22Rv1 (cell line): ENCODE measurements around the gene OSM.

ENCODE experiments used
- H3K27ac ChIP-seq: fragments of 450-650 bp; 2 replicates; pipeline ENCODE4 v1.5.1; 2017
- ZFX ChIP-seq: fragments of 450-650 bp; IDR thresholded peaks from 2 replicates; pipeline ENCODE4 v1.6.1; 2017; ENCODE audit warnings: antibody characterized with exemption, borderline replicate concordance
- TF ChIP-seq, protein P1 (sequence below): fragments of 450-650 bp; IDR thresholded peaks from 2 replicates; pipeline ENCODE4 v1.5.1; 2017; ENCODE audit warnings: mild to moderate bottlenecking

Gene OSM

GRCh38 chr22:30241576-30242371 is 24.9 kb downstream of the OSM start:
- no peak for TF ChIP-seq ZFX
- TF ChIP-seq, protein P1, sequence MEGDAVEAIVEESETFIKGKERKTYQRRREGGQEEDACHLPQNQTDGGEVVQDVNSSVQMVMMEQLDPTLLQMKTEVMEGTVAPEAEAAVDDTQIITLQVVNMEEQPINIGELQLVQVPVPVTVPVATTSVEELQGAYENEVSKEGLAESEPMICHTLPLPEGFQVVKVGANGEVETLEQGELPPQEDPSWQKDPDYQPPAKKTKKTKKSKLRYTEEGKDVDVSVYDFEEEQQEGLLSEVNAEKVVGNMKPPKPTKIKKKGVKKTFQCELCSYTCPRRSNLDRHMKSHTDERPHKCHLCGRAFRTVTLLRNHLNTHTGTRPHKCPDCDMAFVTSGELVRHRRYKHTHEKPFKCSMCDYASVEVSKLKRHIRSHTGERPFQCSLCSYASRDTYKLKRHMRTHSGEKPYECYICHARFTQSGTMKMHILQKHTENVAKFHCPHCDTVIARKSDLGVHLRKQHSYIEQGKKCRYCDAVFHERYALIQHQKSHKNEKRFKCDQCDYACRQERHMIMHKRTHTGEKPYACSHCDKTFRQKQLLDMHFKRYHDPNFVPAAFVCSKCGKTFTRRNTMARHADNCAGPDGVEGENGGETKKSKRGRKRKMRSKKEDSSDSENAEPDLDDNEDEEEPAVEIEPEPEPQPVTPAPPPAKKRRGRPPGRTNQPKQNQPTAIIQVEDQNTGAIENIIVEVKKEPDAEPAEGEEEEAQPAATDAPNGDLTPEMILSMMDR, result no peak
- no peak overlapping the region for H3K27ac ChIP-seq

GRCh38 chr22:30240541-30241417 is 25.9 kb downstream of the OSM start:
- no peak overlapping the region for H3K27ac ChIP-seq
- TF ChIP-seq, protein P1, result no peak

DNA sequence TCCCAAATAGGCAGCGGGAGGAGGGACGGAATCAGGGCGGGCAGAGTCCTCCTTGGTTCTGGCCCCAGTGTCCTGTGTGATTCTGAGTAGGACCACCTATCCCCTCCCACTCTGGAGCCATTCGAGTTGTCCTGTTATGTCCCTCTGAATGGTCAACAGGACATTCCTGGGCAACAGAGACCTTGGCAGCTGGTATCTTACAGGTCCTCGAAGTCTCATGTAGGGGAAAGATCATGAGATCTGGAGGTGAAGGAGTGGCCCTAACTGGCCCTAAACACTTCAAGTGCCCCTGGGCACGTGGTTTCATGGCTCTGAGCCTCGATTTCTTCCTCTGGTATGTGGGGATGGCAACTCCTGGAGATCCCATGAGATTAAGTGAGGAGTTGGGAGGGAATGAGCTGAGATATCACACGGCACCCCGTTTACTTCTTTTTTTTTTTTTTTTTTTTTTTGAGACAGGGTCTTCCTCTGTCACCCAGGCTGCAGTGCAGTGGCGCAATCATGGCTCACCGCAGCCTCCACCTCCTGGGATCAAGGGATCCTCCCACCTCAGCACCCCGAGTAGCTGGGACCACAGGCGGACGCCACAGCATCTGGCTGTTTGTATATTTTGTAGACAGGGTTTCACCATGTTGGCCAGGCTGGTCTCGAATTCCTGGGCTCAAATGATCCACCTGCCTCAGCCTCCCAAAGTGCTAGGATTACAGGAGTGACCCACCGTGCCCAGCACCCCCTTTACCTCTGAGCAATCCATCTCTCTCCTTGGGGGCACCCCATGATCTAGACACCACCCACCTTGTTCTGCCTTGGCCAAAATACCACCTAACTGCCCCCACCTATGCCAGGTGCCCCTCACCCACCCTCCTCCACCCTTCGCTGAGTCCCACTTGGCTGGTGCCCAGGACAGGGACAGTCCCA is 26.9 kb downstream of the OSM start:
- no peak overlapping the region for H3K27ac ChIP-seq
- TF ChIP-seq, protein P1, result no peak
- no peak for TF ChIP-seq ZFX

DNA sequence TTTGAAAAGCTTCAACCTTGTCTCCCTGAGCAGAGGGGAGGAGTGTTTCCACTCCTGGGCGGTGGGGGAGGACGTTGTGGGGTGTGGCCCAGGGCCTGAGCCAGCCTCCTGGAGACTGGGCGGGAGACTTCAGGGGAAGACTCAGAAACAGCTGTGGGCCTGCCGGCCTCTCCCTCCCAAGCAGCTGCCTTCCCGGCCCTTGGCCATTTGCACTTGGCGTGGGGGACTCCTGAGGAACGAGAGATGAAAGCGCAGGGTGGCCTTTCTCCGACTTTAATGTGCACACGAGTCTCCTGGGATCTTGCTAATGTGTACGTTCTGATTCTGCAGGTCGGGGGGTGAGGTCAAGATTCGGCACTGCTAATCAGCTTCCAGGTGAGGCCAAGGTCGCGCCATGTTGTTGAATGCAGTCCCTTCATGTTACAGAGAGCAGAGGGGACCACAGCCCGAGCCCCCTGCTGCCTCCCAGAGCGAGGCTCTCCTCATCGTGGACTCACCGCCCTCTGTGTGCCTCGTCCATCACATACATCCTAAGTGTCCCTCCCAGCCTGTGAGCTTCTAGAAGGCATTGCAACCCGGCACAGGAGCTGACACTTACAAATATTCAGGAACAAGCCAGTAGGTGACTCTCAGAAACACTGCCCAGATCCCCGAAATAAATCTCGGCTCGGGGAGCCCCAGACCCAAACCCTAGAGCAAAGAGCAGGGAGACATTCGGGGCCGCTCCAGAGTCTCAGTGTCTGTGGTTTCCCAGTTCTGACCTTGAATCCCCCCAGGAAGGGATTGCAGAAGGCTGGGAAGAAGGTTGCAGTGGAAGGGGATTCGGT is 27.8 kb downstream of the OSM start:
- TF ChIP-seq ZFX, result no peak
- TF ChIP-seq, protein P1, result no peak
- no peak overlapping the region for H3K27ac ChIP-seq

GRCh38 chr22:30238136-30238535 is 28.5 kb downstream of the OSM start:
- no peak for TF ChIP-seq ZFX
- TF ChIP-seq, protein P1, result no peak
- no peak overlapping the region for H3K27ac ChIP-seq

DNA sequence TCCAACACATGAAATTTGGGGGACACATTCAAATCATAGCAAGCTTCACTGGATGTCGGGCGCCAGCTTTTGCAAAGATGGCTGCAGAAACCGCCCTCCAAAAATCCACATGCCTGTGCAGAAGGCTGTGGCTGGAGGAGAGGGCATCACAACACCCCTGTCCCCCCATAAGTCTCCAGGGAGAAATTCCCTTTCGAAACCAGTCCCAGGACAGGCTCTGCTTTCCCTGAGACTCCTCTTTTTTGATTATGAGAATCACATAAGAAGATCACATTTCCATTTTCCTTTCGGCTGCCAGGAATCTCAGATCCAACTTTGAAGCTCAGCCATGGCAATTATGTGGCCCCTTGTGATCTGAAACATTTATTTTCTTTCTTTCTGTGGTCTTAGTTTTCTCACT is 29.8 kb downstream of the OSM start:
- no peak overlapping the region for H3K27ac ChIP-seq
- TF ChIP-seq ZFX, result no peak
- TF ChIP-seq, protein P1, result no peak
